Measurements from ENCODE around the gene ACAP2.

DNA sequence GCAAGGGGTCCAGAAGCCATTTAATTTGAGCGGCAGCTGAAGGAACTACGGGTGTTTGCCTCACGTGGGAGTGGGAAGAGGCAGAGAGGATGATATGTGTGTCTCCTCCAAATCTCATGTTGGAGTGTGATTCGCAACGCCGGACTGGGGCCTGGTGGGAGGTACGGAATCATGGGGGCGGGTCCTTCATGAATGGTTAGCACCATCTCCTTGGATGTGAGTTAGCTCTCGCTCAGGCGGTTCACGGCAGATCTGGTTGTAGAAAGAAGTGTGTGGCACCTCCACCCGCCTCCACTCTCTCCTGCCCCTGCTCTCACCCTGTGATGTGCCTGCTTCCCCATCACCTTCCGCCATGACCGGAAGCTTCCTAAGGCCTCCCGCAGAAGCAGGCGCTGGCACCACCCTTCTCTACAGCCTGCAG lies 197.3 kb downstream of the ACAP2 start:
- TF ChIP-seq, protein P1, sequence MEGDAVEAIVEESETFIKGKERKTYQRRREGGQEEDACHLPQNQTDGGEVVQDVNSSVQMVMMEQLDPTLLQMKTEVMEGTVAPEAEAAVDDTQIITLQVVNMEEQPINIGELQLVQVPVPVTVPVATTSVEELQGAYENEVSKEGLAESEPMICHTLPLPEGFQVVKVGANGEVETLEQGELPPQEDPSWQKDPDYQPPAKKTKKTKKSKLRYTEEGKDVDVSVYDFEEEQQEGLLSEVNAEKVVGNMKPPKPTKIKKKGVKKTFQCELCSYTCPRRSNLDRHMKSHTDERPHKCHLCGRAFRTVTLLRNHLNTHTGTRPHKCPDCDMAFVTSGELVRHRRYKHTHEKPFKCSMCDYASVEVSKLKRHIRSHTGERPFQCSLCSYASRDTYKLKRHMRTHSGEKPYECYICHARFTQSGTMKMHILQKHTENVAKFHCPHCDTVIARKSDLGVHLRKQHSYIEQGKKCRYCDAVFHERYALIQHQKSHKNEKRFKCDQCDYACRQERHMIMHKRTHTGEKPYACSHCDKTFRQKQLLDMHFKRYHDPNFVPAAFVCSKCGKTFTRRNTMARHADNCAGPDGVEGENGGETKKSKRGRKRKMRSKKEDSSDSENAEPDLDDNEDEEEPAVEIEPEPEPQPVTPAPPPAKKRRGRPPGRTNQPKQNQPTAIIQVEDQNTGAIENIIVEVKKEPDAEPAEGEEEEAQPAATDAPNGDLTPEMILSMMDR (IDR thresholded peaks at IDR 0.05; ENCODE audit: low read depth, low read length, poor library complexity, severe bottlenecking): no peak
- TF ChIP-seq EZH2phosphoT487 (IDR thresholded peaks at IDR 0.05; ENCODE audit: borderline replicate concordance, low read length): no peak
